Measurements from ENCODE around the gene GUCY1A2.

GRCh38 chr11:106962995-106963394 is 55.3 kb downstream of the GUCY1A2 start:
- TF ChIP-seq CTCF (IDR thresholded peaks at IDR 0.05) (no peak), POLR2AphosphoS5 (IDR thresholded peaks at IDR 0.05) (no peak)
